Right cardiac atrium (tissue), 5 donors: ENCODE measurements around the gene SLC22A3. TPM values are rescaled to one million over a fixed set of nuclear protein-coding genes. Genes with fewer than 3 reads are reported as not detected.
"Not testable (repeated sequence)": the region's sequence is repeated elsewhere in the genome, so short reads cannot be mapped to it uniquely, and the experiment has no call there.

ENCODE experiments used
- ATAC-seq, 2 donors: fragments of 200-7000 bp; cut with Tn5 transposase; one replicate each; pipeline versions ENCODE4 v1.8.0 to v1.9.1; 2020; ENCODE audit warnings: moderate library complexity in 2 of 2, mild to moderate bottlenecking in 1 of 2
- DNase-seq, 3 donors: peaks; one replicate each; pipeline ENCODE4 v3.0.0-alpha.2; 2020
- H3K27ac ChIP-seq: one replicate; pipeline ENCODE4 v1.5.1; 2013; ENCODE audit warnings: mild to moderate bottlenecking, low read length, control low read depth, moderate library complexity
- H3K27me3 ChIP-seq: one replicate; pipeline ENCODE4 v1.6.1; 2013; ENCODE audit not compliant: control insufficient read depth, insufficient read depth
- H3K4me1 ChIP-seq: one replicate; pipeline ENCODE4 v1.6.1; 2013; ENCODE audit warnings: low read length; ENCODE audit not compliant: control insufficient read depth, insufficient read depth
- H3K4me3 ChIP-seq: one replicate; pipeline ENCODE4 v1.5.1; 2013; ENCODE audit warnings: low read length, control low read depth
- H3K9me3 ChIP-seq: one replicate; pipeline ENCODE4 v1.6.1; 2013; ENCODE audit warnings: low read length; ENCODE audit not compliant: control insufficient read depth
- WGBS: extraction: QIAGEN DNeasy Blood & Tissue Kit; methylation state at CpG from one replicate; pipeline ENCODE4 v1.1.7; 2013; 5-methylcytosine and 5-hydroxymethylcytosine counted together
- intact Hi-C, 4 donors: fragments of 100-400 bp; cut with DNase I; formaldehyde crosslinking; loops; one replicate each; pipeline versions ENCODE4 v1.11.0 to v1.14.0; 2022 to 2023
- polyA plus RNA-seq: library from polyadenylated mRNA; stranded (reverse); fragments of 200-250 nt; gene quantifications from one replicate; pipeline ENCODE4 v1.2.3, GENCODE V29; 2013
- total RNA-seq, 4 donors: library from RNA; stranded (reverse); fragmentation: NEBNext Ultra II Directional; extraction: Animal tissue kit (Norgen Biotek cat#: 25700); gene quantifications; one replicate each; pipeline ENCODE4 v1.2.1, GENCODE V29; 2021
- donor health status: healthy with polysubstance abuse.
- donor health status: DM: no; HTN: yes; CAD: no.
- donor health status: DM: no; HTN: no; CAD: no.
- donor health status: DM: no; HTN: yes; CAD: no; lungs with severe emphysema.
- donor health status: DM: yes; HTN: yes; CAD: no.

SLC22A3 gene
- total and polyA plus RNA-seq, 5 donors, result 0.57 to 1.1 (median 0.88) TPM

- H3K27ac ChIP-seq, result no peak overlapping the region
- 72% methylated on average over 9 of the region's 9 CpGs for WGBS
- ATAC-seq (no peak), DNase-seq (peak in 1 of 3 donors; percentile 38)
- H3K9me3 ChIP-seq, result no peaks in the 10 kb centered on the region
- no peak overlapping the region for H3K4me3 ChIP-seq
- H3K27me3 ChIP-seq, result no peaks in the 10 kb centered on the region
- intact Hi-C loops, result no loop called here
- no peaks in the 10 kb centered on the region for H3K4me1 ChIP-seq
Measured at GRCh38 chr6:160358225-160359119, 10.3 kb downstream of the SLC22A3 start.

GRCh38 chr6:160360955-160361354 is 12.8 kb downstream of the SLC22A3 start:
- no peaks in the 10 kb centered on the region for H3K27me3 ChIP-seq
- ATAC-seq (no peak), DNase-seq (no peak)
- H3K4me3 ChIP-seq, result no peak overlapping the region
- no peaks in the 10 kb centered on the region for H3K4me1 ChIP-seq
- H3K27ac ChIP-seq, result no peak overlapping the region
- intact Hi-C loops, result no loop called here
- no peaks in the 10 kb centered on the region for H3K9me3 ChIP-seq

DNA sequence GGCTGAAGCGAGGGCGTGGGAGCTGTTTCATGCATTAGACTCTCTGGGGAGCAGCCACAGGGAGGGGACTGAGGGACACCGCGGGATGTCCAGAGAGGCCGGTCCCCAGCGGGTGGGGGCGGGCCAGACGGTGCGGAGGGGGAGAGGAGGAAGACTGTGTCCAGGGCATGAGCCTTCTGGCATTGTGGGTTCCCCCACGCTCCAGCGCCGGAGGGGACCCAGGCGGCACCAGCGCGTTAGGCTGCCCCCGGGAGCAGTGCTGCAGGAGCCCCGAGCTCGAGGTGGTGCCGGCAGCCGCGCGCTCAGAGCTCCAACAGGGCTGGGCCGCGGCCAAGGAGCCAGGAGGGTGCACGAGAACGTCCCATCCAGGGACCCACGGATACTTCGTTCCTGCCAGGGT is 14.4 kb downstream of the SLC22A3 start:
- ATAC-seq (peak in 1 of 2 donors; percentile 31), DNase-seq (no peak)
- no peaks in the 10 kb centered on the region for H3K9me3 ChIP-seq
- no peaks in the 10 kb centered on the region for H3K4me1 ChIP-seq
- H3K27ac ChIP-seq, result no peak overlapping the region
- no peaks in the 10 kb centered on the region for H3K27me3 ChIP-seq
- H3K4me3 ChIP-seq, result no peak overlapping the region
- WGBS, result 84% methylated on average over 28 of the region's 28 CpGs
- intact Hi-C loops, result no loop called here

DNA sequence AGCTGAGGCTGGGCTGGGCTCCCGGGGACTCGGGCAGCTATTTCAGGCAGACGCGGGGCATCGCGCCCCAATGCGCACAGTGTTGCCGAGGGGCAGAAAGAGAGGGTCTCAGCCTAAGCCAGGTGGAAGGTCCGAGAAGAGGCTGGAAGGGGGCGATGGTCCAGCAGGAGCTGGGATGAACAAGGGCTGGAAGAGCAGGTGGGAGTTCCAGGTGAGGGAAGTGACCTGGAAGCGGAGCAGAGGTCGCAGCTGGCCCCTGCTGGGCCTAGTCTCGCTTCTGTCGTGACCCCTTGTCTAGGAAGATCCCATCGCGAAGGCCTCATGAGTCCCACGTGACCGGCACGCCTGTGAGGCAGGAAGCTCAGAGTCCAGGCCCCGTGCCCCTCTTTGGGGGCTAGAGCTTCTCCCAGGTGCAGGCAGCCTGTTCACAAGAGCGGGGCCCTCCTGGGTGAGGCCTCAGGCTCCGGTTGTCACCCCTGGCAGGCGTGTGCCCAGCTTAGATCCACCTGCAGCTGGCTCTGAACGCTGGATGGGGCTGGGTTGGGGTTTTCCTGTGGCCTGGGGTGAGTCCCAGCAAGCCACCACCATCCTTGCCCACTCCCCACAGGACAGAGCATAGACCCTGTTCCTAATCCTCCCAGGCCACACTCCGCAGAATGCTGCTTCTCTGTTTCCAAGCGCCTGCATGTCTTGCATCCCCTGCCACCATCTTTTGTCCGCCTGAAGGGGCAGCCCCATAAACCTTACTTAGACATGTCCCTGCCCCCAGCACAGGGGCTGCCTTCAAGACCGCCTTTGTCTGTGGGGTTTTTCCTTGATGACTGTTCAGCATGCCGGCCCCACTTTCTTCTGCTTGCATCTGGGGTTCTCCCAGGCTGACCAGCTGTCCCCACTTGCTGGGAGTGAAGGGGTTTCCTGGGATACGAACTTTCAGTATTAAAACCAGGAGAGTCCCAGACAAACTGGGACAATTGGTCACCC is 15.1 kb downstream of the SLC22A3 start:
- no peaks in the 10 kb centered on the region for H3K4me1 ChIP-seq
- 89% methylated on average over 30 of the region's 30 CpGs for WGBS
- ATAC-seq (peak in 1 of 2 donors; percentile 24), DNase-seq (peak in 1 of 3 donors; percentile 51)
- H3K4me3 ChIP-seq, result no peak overlapping the region
- no peak overlapping the region for H3K27ac ChIP-seq
- no peaks in the 10 kb centered on the region for H3K9me3 ChIP-seq
- no peaks in the 10 kb centered on the region for H3K27me3 ChIP-seq
- intact Hi-C loops, result no loop called here

DNA sequence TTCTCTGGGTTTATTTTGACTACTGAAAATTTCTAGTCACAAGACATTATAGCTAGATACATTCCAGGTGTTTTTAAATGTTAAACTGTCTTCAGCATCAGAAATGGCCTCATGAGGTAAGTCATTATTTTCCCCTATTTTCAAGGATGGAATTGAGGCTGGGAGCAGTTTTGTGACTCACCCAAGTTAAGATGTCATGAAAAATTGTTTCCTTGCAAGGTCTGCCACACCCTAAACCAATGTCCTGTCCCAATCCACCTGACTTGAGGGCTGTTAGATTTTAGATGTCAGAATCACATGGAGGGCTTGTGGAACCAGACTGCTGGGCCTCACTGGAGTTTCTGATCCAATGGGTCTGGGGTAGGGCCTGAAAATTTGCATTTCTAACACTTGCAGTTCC is 16.9 kb downstream of the SLC22A3 start:
- H3K4me1 ChIP-seq, result no peaks in the 10 kb centered on the region
- ATAC-seq, result no peak

GRCh38 chr6:160367798-160368547 is 19.8 kb downstream of the SLC22A3 start:
- DNase-seq, result no peak
- no peak for ATAC-seq
- H3K4me3 ChIP-seq, result no peak overlapping the region
- H3K27me3 ChIP-seq, result no peaks in the 10 kb centered on the region
- intact Hi-C loops, result no loop called here
- WGBS, result 77% methylated on average over 6 of the region's 6 CpGs
- no peak overlapping the region for H3K27ac ChIP-seq
- H3K9me3 ChIP-seq, result peaks cover 2% of the 10 kb centered on the region
- no peaks in the 10 kb centered on the region for H3K4me1 ChIP-seq

More for the DNA sequence above, 16.9 kb downstream of the SLC22A3 start:
- intact Hi-C loops, result no loop called here
- Histone ChIP-seq H3K27me3 (no peaks in the 10 kb centered on the region), H3K4me3 (no peak overlapping the region), H3K9me3 (peaks cover 1% of the 10 kb centered on the region), H3K27ac (no peak overlapping the region)
- no peak for DNase-seq

GRCh38 chr6:160368670-160369069 is 20.5 kb downstream of the SLC22A3 start:
- H3K4me3 ChIP-seq, result no peak overlapping the region
- H3K9me3 ChIP-seq, result peaks cover 2% of the 10 kb centered on the region
- no peaks in the 10 kb centered on the region for H3K4me1 ChIP-seq
- H3K27ac ChIP-seq, result no peak overlapping the region
- ATAC-seq (no peak), DNase-seq (no peak)
- intact Hi-C loops, result no loop called here
- 66% methylated on average over 4 of the region's 4 CpGs for WGBS
- no peaks in the 10 kb centered on the region for H3K27me3 ChIP-seq

- H3K4me3 ChIP-seq, H3K9me3 ChIP-seq, H3K27me3 ChIP-seq, H3K4me1 ChIP-seq, DNase-seq, H3K27ac ChIP-seq, ATAC-seq, intact Hi-C loops: not testable (repeated sequence)
- 72% methylated on average over 4 of the region's 4 CpGs for WGBS
Measured at GRCh38 chr6:160373601-160374000, 25.4 kb downstream of the SLC22A3 start.

- H3K9me3 ChIP-seq, result peaks cover 2% of the 10 kb centered on the region
- H3K4me1 ChIP-seq, result peaks cover 1% of the 10 kb centered on the region
- no peak overlapping the region for H3K4me3 ChIP-seq
- H3K27ac ChIP-seq, result no peak overlapping the region
- H3K27me3 ChIP-seq, result no peaks in the 10 kb centered on the region
- intact Hi-C loops, result no loop called here
- ATAC-seq (no peak), DNase-seq (no peak)
- 46% methylated on average over 3 of the region's 3 CpGs for WGBS
Measured at GRCh38 chr6:160374836-160375560, 26.8 kb downstream of the SLC22A3 start.

DNA sequence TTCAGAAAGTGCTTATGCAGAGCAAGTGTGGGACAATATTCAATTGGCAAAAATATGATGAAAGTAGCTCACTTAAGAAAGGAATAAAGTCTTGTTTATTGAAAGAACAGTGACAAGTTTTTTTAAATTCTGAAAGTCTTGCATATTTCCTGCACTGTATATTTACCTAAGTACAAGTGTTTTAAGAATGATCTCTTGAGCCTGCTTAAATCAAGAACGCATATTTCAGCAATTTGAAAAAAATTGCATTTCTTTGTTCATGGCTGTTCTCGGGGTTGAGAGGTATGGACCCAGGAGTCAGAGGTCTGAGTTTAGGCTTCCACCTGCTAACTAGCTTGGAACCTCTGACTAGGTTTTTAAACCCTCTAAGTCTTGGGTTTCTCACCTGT is 27.4 kb downstream of the SLC22A3 start:
- intact Hi-C loops, result no loop called here
- H3K4me3 ChIP-seq, result no peak overlapping the region
- peaks cover 1% of the 10 kb centered on the region for H3K4me1 ChIP-seq
- ATAC-seq (no peak), DNase-seq (no peak)
- H3K27me3 ChIP-seq, result no peaks in the 10 kb centered on the region
- no peaks in the 10 kb centered on the region for H3K9me3 ChIP-seq
- 95% methylated on average over 2 of the region's 2 CpGs for WGBS
- H3K27ac ChIP-seq, result no peak overlapping the region
